ENCODE measurements around the gene FN1.
"Not testable (repeated sequence)": the region's sequence is repeated elsewhere in the genome, so short reads cannot be mapped to it uniquely, and the experiment has no call there.

DNA sequence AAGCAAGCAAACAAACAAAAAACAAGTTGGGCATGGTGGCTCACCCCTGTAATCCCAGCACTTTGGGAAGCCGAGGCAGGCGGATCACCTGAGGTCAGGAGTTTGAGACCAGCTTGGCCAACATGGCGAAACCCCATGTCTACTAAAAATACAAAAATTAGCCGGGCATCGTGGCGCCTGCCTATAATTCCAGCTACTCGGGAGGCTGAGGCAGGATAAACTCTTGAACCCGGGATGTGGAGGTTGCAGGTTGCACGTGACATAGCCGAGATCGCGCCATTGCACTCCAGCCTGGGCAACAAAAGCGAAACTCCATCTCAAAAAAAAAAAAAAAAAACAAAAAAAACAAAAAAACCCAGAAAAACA lies 124.6 kb downstream of the FN1 start:
- TF ChIP-seq, protein P1, sequence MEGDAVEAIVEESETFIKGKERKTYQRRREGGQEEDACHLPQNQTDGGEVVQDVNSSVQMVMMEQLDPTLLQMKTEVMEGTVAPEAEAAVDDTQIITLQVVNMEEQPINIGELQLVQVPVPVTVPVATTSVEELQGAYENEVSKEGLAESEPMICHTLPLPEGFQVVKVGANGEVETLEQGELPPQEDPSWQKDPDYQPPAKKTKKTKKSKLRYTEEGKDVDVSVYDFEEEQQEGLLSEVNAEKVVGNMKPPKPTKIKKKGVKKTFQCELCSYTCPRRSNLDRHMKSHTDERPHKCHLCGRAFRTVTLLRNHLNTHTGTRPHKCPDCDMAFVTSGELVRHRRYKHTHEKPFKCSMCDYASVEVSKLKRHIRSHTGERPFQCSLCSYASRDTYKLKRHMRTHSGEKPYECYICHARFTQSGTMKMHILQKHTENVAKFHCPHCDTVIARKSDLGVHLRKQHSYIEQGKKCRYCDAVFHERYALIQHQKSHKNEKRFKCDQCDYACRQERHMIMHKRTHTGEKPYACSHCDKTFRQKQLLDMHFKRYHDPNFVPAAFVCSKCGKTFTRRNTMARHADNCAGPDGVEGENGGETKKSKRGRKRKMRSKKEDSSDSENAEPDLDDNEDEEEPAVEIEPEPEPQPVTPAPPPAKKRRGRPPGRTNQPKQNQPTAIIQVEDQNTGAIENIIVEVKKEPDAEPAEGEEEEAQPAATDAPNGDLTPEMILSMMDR (IDR thresholded peaks at IDR 0.05), result not testable (repeated sequence)
- not testable (repeated sequence) for TF ChIP-seq POLR2A (IDR thresholded peaks at IDR 0.05)
